Activated CD4-positive, CD25-positive, alpha-beta regulatory T cell treated with anti-CD3 and anti-CD28 coated beads, Interleukin-2, amount 50 U/mL, for 24 hours (primary cell): ENCODE measurements around the gene SLC2A1.
"Not testable (repeated sequence)": the region's sequence is repeated elsewhere in the genome, so short reads cannot be mapped to it uniquely, and the experiment has no call there.

Source experiments
- ATAC-seq, 2 donors: fragments of 150-1000 bp; cut with Tn5 transposase; one replicate each; pipeline ENCODE4 v1.10.0; 2021; ENCODE audit warnings: mild to moderate bottlenecking in 1 of 2, moderate library complexity in 1 of 2

SLC2A1 gene

DNA sequence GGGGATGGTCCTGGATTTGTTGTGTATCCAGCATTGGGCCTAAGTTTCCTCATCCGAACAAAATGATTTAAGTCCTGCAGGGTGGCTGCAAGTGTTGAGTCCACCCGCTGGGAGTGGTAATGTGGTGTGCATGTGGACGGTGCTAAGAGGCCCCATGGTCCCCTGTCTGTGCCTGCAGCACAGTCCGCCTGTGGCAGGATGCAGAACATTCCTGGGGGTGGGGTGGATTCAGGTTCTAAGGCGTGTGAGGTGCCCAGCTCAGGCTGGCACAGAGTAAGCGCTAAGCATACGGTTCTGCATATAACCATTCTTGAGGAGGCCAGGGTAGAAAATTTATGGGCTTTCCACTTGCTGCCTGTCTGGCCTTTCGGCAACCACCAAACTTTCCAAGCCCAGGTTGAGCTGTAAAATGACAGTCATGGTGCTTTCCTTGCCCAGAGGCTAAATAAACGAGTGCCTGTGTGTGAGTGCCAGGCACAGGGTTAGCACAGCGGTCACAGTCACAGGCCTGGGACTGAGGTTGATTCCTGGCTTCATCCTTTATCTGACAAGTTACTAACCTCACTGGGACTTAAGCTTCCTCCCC, 30.7 kb downstream of the SLC2A1 start:
- no peak for ATAC-seq

DNA sequence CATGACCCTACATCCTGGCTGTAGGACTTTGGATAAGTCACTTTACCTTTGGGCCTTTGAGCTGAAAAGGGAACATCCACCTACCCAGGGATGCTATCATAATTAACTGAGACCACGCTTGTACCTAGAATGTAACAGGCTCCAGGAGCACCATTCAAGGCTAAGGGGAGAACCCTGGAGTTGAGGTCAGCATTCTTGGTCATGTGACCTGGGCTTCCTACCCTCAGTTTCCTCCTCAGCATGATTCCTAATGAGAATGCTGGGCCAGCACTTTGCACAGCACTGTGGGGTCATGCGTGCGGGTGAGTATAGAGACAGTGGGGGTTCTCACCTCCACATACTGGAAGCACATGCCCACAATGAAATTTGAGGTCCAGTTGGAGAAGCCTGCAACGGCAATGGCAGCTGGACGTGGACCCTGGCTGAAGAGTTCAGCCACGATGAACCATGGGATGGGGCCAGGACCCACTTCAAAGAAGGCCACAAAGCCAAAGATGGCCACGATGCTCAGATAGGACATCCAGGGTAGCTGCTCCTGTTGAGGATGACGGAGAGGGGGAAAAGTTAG, 31.3 kb downstream of the SLC2A1 start:
- ATAC-seq: no peak

DNA sequence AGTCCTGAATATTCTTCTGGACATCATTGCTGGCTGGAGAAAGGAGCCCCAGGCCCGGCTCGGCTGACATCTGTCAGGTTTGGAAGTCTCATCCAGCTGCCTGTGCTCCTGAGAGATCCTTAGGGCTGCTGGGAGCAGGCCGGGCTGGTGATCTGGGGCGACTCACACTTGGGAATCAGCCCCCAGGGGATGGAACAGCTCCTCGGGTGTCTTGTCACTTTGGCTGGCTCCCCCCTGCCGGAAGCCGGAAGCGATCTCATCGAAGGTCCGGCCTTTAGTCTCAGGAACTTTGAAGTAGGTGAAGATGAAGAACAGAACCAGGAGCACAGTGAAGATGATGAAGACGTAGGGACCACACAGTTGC, 31.8 kb downstream of the SLC2A1 start:
- ATAC-seq: no peak

DNA sequence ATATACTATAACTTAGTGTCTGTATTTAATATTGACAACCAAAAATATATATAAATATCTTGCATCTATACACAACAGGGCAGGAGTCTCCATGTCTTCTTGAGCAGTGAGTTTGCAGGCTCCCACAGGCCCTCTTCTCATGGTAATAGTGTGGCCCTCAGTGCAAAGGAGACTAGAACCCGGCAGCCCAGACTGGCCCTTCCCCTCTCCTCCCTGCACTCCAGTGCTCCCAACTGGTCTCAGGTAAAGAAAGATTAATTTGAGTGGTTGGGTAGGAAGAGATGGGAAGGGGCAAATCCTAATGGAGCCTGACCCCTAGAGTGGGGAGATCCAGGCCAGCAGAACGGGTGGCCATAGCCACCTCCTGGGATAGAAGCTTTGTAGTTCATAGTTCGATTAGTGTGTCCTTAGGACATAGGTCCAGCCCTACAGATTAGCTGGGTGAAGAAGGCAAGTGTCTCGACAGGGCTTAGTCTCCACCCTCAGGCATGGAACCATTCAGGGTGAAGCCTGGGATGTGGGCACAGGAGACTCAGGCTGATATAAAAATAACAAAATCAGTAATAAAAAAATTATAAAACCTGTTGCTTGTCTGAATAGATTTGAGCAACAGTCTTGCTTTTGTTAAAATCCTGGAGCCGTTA, 32.3 kb downstream of the SLC2A1 start:
- ATAC-seq: no peak

DNA sequence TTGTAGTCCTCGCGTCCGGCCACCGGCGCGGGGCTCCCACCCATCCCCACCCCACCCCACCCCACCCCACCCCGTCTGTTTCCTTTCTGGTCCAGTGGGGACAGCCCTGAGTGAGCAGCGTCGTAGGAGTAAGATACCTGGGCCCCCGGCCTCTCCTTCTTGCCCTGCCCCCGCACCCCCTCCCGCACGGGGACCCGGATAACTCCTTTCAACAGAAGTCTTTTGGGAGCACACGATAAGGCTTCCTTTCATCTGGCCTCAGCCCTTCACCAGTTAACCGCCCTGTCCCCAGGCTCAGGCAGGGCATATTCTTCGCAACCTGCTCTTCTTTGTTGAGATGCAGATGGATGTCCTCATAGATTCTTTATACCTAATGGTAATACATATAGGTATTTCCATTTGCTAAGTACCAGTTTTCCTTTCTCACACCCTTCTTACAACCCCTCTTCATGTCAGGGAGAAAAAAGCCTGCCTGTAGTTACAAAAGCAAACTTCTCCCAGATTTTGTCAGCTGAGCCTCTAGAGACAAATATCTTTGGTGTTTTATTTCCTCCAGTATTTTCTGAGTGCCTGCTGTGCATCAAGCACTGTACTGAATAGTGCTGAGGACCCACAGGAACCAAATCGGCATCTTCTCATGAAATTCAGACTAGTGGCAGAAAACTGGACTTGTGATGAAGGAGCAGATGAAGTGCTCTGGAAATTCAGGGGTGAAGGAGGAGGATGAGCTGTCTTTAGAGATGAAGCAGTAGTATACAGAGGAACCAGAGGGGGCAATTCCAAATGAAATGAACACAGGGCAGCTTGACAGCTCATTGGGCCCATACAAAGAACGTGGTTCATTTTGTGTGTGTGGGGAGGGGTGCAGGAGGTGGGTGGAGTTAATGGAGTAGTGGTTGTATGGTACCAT, 33.6 kb downstream of the SLC2A1 start:
- ATAC-seq: peak; percentile 1 to 8

DNA sequence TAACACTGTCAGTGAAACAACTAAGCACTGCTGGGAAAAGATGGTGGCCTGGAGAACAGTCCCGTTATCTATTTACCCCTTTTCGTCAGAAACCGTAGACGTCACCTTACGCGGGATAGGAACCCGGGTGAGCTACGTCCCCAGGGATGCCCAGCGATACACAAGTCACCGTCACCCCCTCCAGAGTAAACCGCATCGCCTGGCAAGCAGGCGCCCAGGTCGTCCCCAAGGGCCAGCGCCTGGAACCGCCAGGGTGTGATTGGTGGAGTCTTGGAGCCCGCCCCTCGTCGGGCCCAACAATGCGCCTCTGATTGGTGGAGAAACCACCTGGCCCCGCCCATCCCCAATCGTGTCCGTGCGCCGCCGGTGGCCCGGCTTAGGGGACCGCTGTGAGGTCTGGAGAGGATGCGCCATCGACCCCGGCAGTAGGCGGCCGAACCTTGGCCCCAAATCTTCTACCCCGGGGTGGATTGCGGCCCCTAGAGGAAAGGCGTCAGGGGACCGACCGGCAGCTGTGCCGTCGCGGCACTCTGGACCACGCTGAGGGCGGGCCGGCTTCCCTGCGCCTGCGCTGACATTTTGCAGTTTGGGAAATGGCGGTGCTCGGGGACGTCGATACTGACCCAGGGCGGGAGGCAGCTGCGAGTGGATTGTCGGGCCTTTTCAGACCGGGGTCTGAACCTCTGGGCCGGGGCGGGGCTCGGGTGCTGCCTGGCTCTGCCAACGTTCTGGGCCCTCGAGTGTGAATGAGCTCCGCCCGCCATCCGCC, 34.4 kb downstream of the SLC2A1 start:
- peak; percentile 94 for ATAC-seq

DNA sequence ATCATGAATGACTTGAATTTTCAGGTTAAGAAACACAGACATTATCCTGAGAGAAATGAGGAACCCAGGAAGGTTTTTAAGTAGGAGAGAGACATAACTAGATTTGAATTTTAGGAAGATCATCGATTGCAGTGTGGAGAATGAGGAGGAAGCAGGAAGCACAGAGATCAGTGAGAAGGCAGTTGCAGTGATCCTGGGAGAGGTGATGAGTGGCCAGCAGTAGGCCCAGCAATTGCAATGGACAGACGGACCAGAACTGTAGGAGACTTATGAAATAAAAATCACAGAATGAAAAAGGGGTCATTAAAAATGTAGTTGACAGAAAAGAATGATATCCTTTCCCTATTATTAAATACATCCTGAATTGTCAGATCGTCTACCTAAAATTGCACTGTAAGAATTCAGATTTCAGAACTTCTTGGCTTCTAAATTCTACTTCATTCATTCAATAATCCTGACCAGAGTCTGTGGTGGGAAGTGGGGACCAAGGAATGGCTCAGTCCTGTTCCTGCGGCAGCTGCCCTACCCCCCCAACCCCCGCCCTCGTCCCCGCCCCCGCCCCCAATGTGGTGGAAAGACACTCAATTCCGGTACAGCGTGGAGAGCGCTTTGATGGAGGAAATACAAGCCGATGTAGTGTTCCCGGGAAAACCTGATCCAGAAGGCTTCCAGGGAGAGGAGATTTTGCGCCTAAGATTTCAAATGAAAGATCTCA, 35.1 kb downstream of the SLC2A1 start:
- no peak for ATAC-seq

DNA sequence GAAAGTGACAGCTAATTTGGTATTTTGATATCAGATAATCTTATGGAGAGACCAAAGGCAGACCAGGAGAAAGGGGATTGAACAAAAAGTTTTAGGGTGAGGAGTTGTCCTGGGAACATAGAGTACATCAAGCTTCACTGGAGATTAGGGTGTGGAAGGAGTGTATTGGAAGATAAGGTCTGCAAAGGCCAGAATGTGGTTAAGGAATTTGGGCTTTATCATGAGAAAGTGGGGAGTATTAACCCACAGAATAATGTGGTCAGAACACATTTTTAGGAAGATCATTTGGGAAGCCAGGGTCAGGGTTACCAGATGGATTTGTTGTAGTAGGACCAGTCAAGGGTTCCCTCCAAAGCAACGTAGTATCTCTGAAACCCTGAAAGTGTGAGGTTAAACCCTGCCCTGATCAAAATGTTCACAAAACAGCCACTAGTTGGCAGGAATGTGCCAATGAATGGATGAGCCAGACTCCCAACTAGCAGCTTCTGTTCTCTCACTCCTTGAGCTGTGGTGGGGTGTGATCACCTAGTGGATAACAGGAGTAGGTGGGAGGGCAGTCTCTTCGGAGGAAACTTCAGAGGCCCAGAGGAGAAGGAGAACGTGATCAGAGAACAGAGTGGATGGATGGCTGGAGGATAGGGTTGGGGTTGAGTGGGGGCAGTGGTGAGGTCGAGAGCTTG, 35.8 kb downstream of the SLC2A1 start:
- peak; percentile 45 to 56 for ATAC-seq

DNA sequence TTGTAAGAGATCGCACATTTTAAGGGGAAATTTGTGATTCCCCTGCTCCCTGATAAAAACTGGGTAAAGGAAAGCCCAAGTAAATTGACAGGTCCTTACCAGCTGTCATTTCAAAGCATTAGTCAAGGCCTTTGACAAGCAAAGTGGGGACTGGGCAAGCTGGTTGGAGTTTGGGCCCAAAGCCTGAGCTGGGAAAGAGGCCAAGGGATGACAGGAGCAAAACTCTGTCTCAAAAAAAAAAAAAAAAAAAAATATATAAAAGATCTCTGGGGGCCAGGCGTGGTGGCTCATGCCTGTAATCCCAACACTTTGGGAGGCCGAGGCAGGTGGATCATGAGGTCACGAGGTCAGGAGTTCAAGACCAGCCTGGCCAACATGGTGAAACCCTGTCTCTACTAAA, 36.9 kb downstream of the SLC2A1 start:
- no peak for ATAC-seq

DNA sequence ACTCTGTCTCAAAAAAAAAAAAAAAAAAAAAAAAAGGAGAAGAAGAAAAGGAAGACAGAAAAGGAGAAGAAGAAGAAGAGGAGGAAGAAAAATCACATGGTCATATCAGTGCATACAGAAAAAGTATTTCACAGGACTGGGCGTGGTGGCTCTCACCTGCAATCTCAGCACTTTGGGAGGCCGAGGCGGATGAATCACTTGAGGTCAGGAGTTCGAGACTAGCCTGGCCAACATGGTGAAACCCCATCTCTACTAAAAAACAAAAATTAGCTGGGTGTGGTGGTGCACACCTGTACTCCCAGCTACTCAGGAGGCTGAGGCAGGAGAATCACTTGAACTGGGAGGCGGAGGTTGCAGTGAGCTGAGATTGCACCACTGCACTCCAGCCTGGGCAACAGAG, 39.0 kb downstream of the SLC2A1 start:
- not testable (repeated sequence) for ATAC-seq

DNA sequence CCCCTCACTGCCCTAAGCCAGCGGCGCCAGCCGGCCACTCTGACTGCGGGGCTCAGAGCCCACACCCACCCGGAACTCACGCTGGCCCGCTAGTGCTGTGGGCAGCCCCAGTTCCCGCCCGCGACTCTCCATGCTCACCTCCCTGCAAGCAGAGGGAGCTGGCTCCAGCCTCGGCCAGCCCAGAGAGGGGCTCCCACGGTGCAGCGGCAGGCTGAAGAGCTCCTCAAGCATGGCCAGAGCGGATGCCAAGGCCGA, 41.5 kb downstream of the SLC2A1 start:
- no peak for ATAC-seq

DNA sequence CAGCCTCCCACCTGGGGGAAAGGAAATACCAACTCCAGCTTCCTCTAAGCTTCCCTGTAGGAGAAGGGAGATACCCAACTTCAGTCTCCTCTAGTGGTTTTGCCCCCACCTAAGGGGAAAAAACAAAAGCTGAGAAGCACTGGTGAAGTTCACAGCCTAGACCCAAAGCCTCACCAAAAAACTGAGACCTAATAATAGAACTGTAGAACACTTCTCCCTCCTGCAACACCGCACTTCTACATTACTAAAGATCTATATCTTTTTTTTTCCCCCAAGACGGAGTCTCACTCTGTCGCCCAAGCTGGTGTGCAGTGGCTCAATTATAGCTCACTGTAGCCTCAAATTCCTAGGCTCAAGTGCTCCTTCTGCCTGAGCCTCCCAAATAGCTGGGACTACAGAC, 43.2 kb downstream of the SLC2A1 start:
- no peak for ATAC-seq

DNA sequence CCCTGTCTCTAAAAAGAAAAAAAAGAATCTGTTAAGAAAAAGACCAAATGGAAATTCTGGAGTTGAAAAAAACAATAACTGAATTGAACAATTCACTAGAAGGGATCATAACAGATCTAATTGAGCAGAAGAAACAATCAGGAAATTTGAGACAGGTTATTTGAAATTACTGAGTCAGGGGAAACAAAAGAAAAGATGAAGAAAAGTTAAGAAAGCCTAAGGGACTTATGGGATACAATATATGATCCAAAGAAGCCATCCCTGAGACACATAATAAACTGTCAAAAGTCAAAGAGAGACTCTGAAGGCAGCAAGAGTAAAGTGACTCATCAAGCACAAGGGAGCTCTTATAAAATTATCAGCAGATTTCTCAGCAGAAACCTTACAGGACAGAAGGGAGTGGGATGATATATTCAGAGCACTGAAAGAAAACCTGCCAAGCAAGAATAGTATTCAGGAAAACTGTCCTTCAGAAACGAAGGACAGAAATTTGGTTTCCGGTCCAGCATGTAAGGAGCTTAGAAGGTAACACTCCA, 44.5 kb downstream of the SLC2A1 start:
- ATAC-seq: no peak

DNA sequence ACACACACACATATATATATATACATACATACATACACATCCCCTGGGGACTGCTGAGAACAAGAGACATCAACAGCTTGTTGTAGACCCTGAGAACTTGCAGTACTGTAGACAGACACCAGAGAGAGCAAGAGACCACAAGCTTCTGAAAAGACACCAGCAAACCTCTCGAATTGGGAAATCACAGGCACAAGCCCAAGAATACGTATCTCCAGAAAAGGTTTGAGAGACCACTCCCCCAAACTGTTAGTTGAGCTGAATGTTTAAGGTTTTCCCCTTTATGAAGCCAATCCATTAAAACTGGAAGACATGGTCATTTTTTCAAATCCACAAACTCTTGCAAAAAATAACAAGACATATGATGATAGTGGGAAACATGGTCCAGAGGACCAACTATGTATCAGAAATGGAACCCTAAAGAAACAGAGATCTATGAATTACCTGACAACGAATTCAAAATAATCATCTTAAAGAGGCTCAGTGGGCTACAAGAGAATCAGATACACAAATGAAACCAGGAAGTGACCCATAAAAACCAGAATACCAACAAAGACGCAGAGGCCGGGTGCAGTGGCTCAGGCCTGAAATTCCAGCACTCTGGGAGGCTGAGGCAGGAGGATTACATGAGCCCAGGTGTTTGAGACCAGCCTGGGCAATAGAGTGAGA, 45.1 kb downstream of the SLC2A1 start:
- ATAC-seq: peak; percentile 65 to 80

DNA sequence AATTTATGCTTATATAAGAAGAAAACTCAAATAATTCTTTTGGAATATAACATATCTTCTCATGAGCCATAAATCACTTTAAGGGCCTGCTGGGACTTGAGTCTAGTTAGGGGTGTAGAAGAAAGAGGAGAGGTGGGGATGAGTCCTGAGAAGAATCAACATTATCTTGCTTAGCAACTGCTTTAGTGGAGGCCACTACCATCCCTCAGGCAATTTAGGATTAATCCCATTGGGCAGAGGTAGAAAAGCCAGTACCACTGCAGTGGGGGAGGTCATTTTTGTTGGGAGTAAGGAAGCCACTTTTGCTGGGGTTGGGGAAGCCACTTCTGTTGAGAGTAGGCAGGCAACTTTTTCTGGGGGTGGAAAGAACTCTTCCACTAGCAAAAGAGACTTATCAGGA, 47.7 kb downstream of the SLC2A1 start:
- no peak for ATAC-seq

DNA sequence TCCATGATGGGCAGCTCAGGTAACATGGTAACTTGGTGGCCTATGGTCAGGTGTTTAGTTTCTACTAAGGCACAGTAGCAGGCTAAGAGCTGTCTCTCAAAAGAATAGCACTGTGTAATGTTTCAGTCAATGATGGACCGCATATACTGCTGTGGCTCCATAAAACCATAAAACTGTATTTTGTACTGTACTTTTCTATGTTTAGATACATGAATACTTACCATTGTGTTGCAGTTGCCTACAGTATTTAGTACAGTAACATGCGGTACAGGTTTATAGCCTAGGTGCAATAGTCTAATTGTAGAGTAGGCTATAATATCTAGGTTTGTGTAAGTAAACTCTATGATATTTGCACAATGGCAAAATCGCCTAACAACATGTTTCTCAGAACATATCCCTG, 50.6 kb downstream of the SLC2A1 start:
- no peak for ATAC-seq

DNA sequence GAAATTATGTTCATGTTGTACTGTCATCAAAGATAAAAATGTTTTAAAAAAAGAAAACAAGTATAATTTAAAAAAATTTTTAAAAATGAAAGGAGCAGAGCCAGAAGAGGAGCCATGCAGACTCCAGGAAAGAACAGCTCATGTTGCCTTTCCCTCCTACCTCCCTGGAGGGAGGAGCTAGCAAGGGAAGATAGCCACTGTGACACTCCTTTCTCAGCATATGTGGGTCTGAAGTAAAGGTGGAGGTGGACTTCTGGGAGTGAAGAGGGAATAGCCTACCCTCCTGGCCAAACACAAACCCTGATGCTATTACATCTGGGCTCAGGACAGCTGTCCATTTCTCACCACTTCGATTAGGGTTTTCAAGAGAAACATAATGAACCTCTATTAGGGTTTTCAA, 54.2 kb downstream of the SLC2A1 start:
- no peak for ATAC-seq

DNA sequence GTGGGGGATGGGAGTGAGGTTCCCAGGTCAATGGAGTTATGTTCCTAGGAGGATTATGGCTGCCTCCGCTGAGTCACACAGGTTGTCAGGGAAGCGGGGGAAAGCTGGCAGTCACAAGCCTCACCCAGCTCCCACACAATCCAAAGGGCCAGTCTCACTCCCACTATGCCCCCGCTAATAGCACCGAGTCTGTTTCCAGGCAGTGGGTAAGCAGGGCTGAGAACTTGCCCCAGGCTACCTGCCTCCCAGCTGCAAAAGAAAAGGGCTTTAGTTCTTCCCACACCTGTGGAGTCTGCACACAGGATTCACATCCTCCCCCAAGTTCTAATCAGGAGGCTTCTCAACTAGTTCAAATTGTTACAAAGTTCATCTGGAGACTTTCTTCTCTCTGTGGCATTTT, 58.7 kb downstream of the SLC2A1 start:
- ATAC-seq: not testable (repeated sequence)

DNA sequence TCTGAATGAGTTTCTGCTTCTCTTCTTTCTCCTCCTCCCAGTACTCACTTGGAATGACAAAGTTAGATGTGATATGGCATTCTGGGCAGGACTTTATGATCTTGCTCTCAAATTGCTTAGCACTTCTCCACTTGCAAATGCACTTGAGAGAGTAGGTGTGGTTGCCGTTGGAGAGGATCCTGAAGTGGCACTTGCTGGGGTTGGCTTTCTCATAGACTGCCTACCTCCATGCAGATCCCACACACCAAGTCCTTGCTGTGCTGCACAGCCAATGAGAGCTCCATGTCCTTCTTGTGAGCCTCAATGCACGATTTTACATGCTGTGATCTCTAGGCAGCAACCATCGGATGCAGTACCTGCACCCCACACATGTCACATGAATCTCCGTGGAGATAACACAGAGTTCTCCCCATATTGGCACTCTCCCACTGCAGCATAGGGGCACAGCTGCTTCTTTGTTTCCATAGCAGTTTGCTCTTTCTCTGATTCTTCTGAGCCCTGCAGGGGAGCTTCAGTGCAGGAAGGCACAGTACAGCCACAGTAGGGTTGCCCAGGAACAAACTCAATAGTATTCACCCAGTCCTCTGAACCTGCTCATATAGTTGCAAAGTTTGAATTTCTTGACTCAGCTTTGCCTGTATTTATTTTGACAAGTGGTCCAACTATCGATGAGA, 67.1 kb downstream of the SLC2A1 start:
- ATAC-seq: no peak

DNA sequence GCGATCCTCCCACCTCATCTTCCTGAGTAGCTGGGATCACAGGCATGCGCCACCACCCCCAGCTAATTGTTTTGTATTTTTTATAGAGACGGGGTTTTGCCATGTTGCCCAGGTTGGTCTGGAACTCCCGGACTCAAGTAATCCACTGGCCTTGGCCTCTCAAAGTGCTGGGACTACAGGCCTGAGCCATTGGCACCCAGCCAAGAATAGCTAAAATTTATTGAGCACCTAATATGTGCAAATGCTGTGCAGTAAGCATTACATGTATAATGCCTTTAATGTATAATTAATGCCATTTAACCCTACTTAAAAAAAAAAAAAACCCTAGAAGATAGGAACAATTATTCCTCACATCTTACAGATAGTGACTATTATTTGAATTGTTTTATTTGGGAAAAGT, 69.4 kb downstream of the SLC2A1 start:
- ATAC-seq: no peak
